ENCODE measurements around the gene NHERF2. TPM values are rescaled to one million over a fixed set of nuclear protein-coding genes. Genes with fewer than 3 reads are reported as not detected.

The NHERF2 gene
- total RNA-seq, 1 donor from 2014 or later: 1.8 TPM

DNA sequence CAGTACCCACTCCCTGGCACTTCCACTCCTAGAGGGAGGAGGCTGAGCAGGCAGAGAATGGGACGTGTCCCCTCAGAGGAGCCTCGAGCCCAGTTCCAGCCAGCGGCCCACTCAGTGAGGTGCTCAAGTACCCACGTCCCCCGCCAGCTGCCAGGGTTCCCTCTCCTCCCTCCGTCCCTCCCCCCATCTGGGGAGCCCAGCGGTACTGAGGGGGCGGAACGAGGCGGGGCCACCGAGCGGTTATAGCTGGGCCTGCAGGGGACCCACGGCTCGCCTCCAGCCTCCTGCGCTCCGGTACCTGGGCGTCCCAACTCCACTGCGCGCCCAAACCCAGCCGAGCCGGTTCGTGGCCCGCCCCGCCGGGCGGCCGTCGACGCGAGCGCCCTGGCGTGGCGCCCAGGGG is 7.2 kb upstream of the NHERF2 start, which contains the start of gene NPW:
Gene NPW (plus strand): TSS at position 268 of the 403 bp plus-strand sequence.
- peak; percentile 74 for DNase-seq
- H3K4me3 Mint-ChIP-seq: peak within 1 kb of the TSS; percentile 62
- H3K4me1 Mint-ChIP-seq: peaks cover 12% of the 10 kb centered on the region
- H3K27me3 Mint-ChIP-seq: peaks cover 31% of the 10 kb centered on the region
- no peaks in the 10 kb centered on the region for H3K36me3 Mint-ChIP-seq (ENCODE audit: low read depth)
- no peaks in the 10 kb centered on the region for H3K9me3 Mint-ChIP-seq
- intact Hi-C loops (cut with micrococcal nuclease): no loop called here
- H3K27ac Mint-ChIP-seq: no peak within 1 kb of the TSS

- intact Hi-C loops (cut with micrococcal nuclease): no loop called here
- H3K27ac Mint-ChIP-seq: no peak overlapping the region
- H3K27me3 Mint-ChIP-seq: peaks cover 33% of the 10 kb centered on the region
- H3K9me3 Mint-ChIP-seq: no peaks in the 10 kb centered on the region
- no peaks in the 10 kb centered on the region for H3K36me3 Mint-ChIP-seq (ENCODE audit: low read depth)
- peaks cover 12% of the 10 kb centered on the region for H3K4me1 Mint-ChIP-seq
- DNase-seq: no peak
- peak overlapping the region; percentile 62 for H3K4me3 Mint-ChIP-seq
These were observed 6.5 kb upstream of the NHERF2 start for GRCh38 chr16:2019921-2020831.

GRCh38 chr16:2022723-2023091 is 4.0 kb upstream of the NHERF2 start:
- H3K4me3 Mint-ChIP-seq: peak overlapping the region; percentile 85
- intact Hi-C loops (cut with micrococcal nuclease): loop anchor here (1.0 kb wide), 2 partner anchors 25 to 118 kb away; partner anchors contain the start of genes NTHL1 and TSC2
- no peak for DNase-seq
- no peaks in the 10 kb centered on the region for H3K36me3 Mint-ChIP-seq (ENCODE audit: low read depth)
- peak overlapping the region; percentile 47 for H3K27ac Mint-ChIP-seq
- H3K9me3 Mint-ChIP-seq: no peaks in the 10 kb centered on the region
- peaks cover 12% of the 10 kb centered on the region for H3K4me1 Mint-ChIP-seq
- H3K27me3 Mint-ChIP-seq: peaks cover 45% of the 10 kb centered on the region

GRCh38 chr16:2023092-2024031 is 3.3 kb upstream of the NHERF2 start:
- peak; percentile 99 for DNase-seq
- Mint-ChIP-seq H3K36me3 (ENCODE audit: low read depth) (no peaks in the 10 kb centered on the region), H3K4me3 (peak overlapping the region; percentile 85), H3K9me3 (no peaks in the 10 kb centered on the region), H3K4me1 (peaks cover 12% of the 10 kb centered on the region), H3K27me3 (peaks cover 49% of the 10 kb centered on the region), H3K27ac (peak overlapping the region; percentile 48)
- intact Hi-C loops (cut with micrococcal nuclease): loop anchor here (1.0 kb wide), 2 partner anchors 24 to 117 kb away; partner anchors contain the start of genes NTHL1 and TSC2

GRCh38 chr16:2024032-2024420 is 2.7 kb upstream of the NHERF2 start:
- DNase-seq: no peak
- no peak overlapping the region for H3K4me3 Mint-ChIP-seq
- intact Hi-C loops (cut with micrococcal nuclease): no loop called here

GRCh38 chr16:2025251-2025650 is 1.5 kb upstream of the NHERF2 start:
- no peak for DNase-seq
- peaks cover 49% of the 10 kb centered on the region for H3K27me3 Mint-ChIP-seq
- intact Hi-C loops (cut with micrococcal nuclease): no loop called here
- H3K27ac Mint-ChIP-seq: no peak overlapping the region
- no peaks in the 10 kb centered on the region for H3K9me3 Mint-ChIP-seq
- no peaks in the 10 kb centered on the region for H3K36me3 Mint-ChIP-seq (ENCODE audit: low read depth)
- peaks cover 12% of the 10 kb centered on the region for H3K4me1 Mint-ChIP-seq
- H3K4me3 Mint-ChIP-seq: no peak overlapping the region

More at GRCh38 chr16:2024032-2024420, 2.7 kb upstream of the NHERF2 start:
- peaks cover 12% of the 10 kb centered on the region for H3K4me1 Mint-ChIP-seq
- H3K36me3 Mint-ChIP-seq (ENCODE audit: low read depth): no peaks in the 10 kb centered on the region
- no peak overlapping the region for H3K27ac Mint-ChIP-seq
- peaks cover 50% of the 10 kb centered on the region for H3K27me3 Mint-ChIP-seq
- no peaks in the 10 kb centered on the region for H3K9me3 Mint-ChIP-seq

GRCh38 chr16:2025878-2026460 is 733 bp upstream of the NHERF2 start:
- H3K27ac Mint-ChIP-seq: no peak overlapping the region
- peak overlapping the region; percentile 68 for H3K4me3 Mint-ChIP-seq
- peaks cover 44% of the 10 kb centered on the region for H3K27me3 Mint-ChIP-seq
- intact Hi-C loops (cut with micrococcal nuclease): no loop called here
- no peak for DNase-seq
- H3K4me1 Mint-ChIP-seq: peaks cover 9% of the 10 kb centered on the region
- H3K36me3 Mint-ChIP-seq (ENCODE audit: low read depth): no peaks in the 10 kb centered on the region
- no peaks in the 10 kb centered on the region for H3K9me3 Mint-ChIP-seq

DNA sequence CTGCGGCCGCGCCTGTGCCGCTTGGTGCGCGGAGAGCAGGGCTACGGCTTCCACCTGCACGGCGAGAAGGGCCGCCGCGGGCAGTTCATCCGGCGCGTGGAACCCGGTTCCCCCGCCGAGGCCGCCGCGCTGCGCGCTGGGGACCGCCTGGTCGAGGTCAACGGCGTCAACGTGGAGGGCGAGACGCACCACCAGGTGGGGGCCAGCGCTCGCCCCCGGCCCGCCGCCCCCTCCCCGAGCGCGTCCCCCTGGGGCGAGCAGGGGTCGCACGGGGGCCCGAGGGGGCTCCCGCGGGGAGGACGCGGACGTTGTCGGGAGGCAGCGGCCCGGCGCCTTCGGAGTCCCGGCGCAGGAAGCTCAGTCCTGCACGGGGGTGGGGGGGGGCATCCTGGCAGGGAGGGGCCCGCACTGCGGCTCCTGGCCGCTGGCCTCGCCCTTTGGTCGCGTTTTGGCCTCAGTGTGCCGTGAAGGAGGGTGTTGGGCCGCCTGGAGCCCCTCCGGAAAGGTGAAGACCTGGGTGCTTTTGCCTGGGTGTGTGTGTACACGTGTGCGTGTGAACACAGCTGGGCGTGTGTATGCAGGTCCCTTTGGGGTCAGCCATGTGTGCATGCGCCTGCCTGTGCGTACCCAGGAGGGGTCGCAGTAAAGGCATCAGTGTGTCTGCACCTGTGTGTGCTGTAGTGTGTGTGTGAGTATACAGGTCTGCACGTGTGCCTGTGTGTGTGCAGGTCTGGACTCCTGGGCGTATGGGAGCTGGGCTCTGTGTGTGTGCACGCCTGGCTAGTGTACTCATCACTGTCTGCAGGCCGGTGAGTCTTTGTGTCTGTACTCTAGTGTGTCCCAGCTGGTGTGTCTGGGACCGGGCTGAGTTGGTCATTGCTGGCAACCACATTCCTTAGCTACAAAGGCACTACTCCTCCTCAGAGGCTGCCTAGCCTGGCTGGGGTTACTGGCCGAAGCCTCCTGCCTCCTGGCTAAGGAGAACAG is 615 bp downstream of the NHERF2 start:
- Mint-ChIP-seq H3K4me1 (peaks cover 7% of the 10 kb centered on the region), H3K9me3 (no peaks in the 10 kb centered on the region), H3K27ac (no peak overlapping the region), H3K4me3 (peak overlapping the region; percentile 61), H3K27me3 (peaks cover 35% of the 10 kb centered on the region), H3K36me3 (ENCODE audit: low read depth) (no peaks in the 10 kb centered on the region)
- intact Hi-C loops (cut with micrococcal nuclease): no loop called here
- DNase-seq: peak; percentile 68

DNA sequence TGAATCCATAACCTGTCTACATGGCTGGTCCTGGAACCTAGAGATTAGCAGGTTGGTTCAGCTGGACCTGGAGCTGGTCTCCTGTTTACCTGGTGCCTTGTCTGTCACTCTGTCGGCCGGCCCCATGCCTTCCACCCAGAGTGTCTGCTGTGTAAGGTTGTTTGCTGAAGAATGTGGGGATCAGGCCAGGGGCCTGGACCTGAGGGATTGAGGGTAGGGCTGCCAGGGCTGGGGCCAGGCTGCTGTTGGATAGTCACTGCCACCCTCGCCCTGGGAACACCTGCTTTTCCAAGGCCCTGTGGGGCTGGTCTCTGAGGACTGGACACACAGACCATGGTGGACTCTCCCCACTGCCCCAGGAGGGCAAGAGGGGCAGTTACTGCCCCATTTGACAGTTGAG is 1.4 kb downstream of the NHERF2 start:
- no peak overlapping the region for H3K27ac Mint-ChIP-seq
- H3K4me3 Mint-ChIP-seq: no peak overlapping the region
- no peaks in the 10 kb centered on the region for H3K9me3 Mint-ChIP-seq
- H3K36me3 Mint-ChIP-seq (ENCODE audit: low read depth): no peaks in the 10 kb centered on the region
- no peak for DNase-seq
- peaks cover 28% of the 10 kb centered on the region for H3K27me3 Mint-ChIP-seq
- H3K4me1 Mint-ChIP-seq: peaks cover 2% of the 10 kb centered on the region
- intact Hi-C loops (cut with micrococcal nuclease): no loop called here

GRCh38 chr16:2028620-2029220 is 2.0 kb downstream of the NHERF2 start:
- Mint-ChIP-seq H3K27me3 (peaks cover 28% of the 10 kb centered on the region), H3K9me3 (no peaks in the 10 kb centered on the region), H3K36me3 (ENCODE audit: low read depth) (no peaks in the 10 kb centered on the region), H3K27ac (no peak overlapping the region), H3K4me3 (no peak overlapping the region), H3K4me1 (no peaks in the 10 kb centered on the region)
- intact Hi-C loops (cut with micrococcal nuclease): no loop called here
- no peak for DNase-seq

DNA sequence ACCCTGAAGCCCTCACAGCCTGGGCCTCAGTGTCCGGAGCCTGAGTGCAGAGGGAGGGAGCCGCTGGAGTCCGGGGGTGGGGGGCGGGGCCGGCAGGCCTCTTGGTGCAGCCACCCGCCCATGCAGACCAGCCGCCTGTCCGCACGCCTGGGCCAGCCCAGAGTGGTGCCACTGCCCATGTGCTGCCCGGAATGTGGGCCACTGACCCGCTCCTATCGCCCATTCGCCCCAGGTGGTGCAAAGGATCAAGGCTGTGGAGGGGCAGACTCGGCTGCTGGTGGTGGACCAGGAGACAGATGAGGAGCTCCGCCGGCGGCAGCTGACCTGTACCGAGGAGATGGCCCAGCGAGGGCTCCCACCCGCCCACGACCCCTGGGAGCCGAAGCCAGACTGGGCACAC is 2.6 kb downstream of the NHERF2 start:
- Mint-ChIP-seq H3K4me1 (no peaks in the 10 kb centered on the region), H3K9me3 (no peaks in the 10 kb centered on the region), H3K36me3 (ENCODE audit: low read depth) (no peaks in the 10 kb centered on the region), H3K27me3 (peaks cover 28% of the 10 kb centered on the region), H3K4me3 (no peak overlapping the region), H3K27ac (no peak overlapping the region)
- DNase-seq: no peak
- intact Hi-C loops (cut with micrococcal nuclease): no loop called here

DNA sequence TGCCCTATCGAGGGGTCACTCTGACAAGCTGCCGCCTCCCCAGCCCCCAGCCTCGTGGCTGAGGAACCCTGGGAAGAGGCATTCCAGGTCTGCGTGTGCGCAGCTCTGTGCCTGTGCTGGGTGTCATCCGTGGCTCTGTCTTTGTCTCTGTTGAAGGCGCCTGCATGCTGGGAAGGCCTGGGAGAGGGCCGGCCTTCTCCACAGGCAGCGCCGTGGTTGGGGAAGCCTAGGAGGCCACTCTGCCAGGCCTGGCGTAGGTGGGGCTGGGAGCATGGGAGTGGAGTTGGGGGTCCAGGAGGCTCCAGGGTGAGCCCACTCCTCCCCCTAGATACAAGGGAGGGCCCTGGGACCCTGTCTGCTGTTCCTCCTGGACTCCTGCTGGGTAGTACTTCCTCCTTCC is 3.3 kb downstream of the NHERF2 start:
- Mint-ChIP-seq H3K27ac (no peak overlapping the region), H3K9me3 (no peaks in the 10 kb centered on the region), H3K27me3 (peaks cover 27% of the 10 kb centered on the region), H3K4me1 (no peaks in the 10 kb centered on the region), H3K4me3 (no peak overlapping the region), H3K36me3 (ENCODE audit: low read depth) (no peaks in the 10 kb centered on the region)
- no peak for DNase-seq
- intact Hi-C loops (cut with micrococcal nuclease): no loop called here

Data from activated CD4-positive, alpha-beta T cell treated with anti-CD3 and anti-CD28 coated beads, Interleukin-2, amount 10 ng/mL, durations not matched to agents 24 days and 14 days (primary cell).